ENCODE results near the gene PPM1G.
A peak's percentile ranks its signal among the peaks of the same experiment; 100 is the strongest.
"Not testable (repeated sequence)": the region's sequence is repeated elsewhere in the genome, so short reads cannot be mapped to it uniquely, and the experiment has no call there.

PPM1G gene

GRCh38 chr2:27353762-27354596, 55.4 kb downstream of the PPM1G start:
- no peak for DNase-seq
- intact Hi-C loops (cut with DNase I): no loop called here

- intact Hi-C loops (cut with DNase I); DNase-seq: not testable (repeated sequence)
These were observed 56.0 kb downstream of the PPM1G start for GRCh38 chr2:27353386-27353761.

GRCh38 chr2:27351802-27352598, 57.4 kb downstream of the PPM1G start:
- intact Hi-C loops (cut with DNase I): no loop called here
- DNase-seq: no peak

- peak in 1 of 10 donors; percentile 7 for DNase-seq
- intact Hi-C loops (cut with DNase I): no loop called here
These were observed 59.2 kb downstream of the PPM1G start for GRCh38 chr2:27350106-27350693.

GRCh38 chr2:27347641-27348040, 61.8 kb downstream of the PPM1G start:
- intact Hi-C loops (cut with DNase I): no loop called here
- DNase-seq: no peak

GRCh38 chr2:27336173-27336572, 73.2 kb downstream of the PPM1G start:
- DNase-seq: no peak

GRCh38 chr2:27335311-27335710, 74.1 kb downstream of the PPM1G start:
- no peak for DNase-seq
- intact Hi-C loops (cut with DNase I): no loop called here

More at GRCh38 chr2:27336173-27336572, 73.2 kb downstream of the PPM1G start:
- intact Hi-C loops (cut with DNase I): no loop called here

All from posterior cingulate gyrus (tissue), 11 donors.